KMS-11 (cell line): ENCODE results near the gene GTF2H1.

Experiments
- H2AFZ ChIP-seq: fragments of 200-600 bp; sonication (generic); 2 replicates; pipeline ENCODE4 v1.6.1; 2016; ENCODE audit warnings: antibody characterized with exemption, mixed run types, low read depth
- H3K27ac ChIP-seq: fragments of 200-600 bp; sonication (generic); 2 replicates; pipeline ENCODE4 v1.6.1; 2016; ENCODE audit warnings: mild to moderate bottlenecking, mixed run types
- H3K27me3 ChIP-seq: fragments of 200-600 bp; sonication (generic); 2 replicates; pipeline ENCODE4 v1.6.1; 2017; ENCODE audit warnings: mild to moderate bottlenecking, low read depth, mixed run types, moderate library complexity; ENCODE audit not compliant: insufficient read depth
- H3K36me3 ChIP-seq: fragments of 200-600 bp; sonication (generic); 2 replicates; pipeline ENCODE4 v1.6.1; 2017; ENCODE audit warnings: mild to moderate bottlenecking, mixed run types; ENCODE audit not compliant: insufficient read depth
- H3K4me1 ChIP-seq: fragments of 200-600 bp; sonication (generic); 2 replicates; pipeline ENCODE4 v1.6.1; 2016; ENCODE audit warnings: mild to moderate bottlenecking, low read depth, mixed run types; ENCODE audit not compliant: poor library complexity, severe bottlenecking
- H3K4me2 ChIP-seq: fragments of 200-600 bp; sonication (generic); 2 replicates; pipeline ENCODE4 v1.7.0; 2016; ENCODE audit warnings: mild to moderate bottlenecking, mixed run types
- H3K4me3 ChIP-seq: fragments of 200-600 bp; sonication (generic); IDR thresholded peaks from 2 replicates; pipeline ENCODE4 v1.6.1; 2017; ENCODE audit warnings: low read depth, low read length, mixed read lengths; ENCODE audit not compliant: insufficient read depth
- H3K79me2 ChIP-seq: fragments of 200-600 bp; sonication (generic); 2 replicates; pipeline ENCODE4 v1.6.1; 2016; ENCODE audit warnings: low read depth, mixed run types; ENCODE audit not compliant: insufficient read depth
- H3K9ac ChIP-seq: fragments of 200-600 bp; sonication (generic); 2 replicates; pipeline ENCODE4 v1.6.1; 2016; ENCODE audit warnings: mild to moderate bottlenecking, mixed run types
- H4K20me1 ChIP-seq: fragments of 200-600 bp; sonication (generic); 2 replicates; pipeline ENCODE4 v1.6.1; 2016; ENCODE audit warnings: mild to moderate bottlenecking, mixed run types; ENCODE audit not compliant: insufficient read depth
- CTCF ChIP-seq: fragments of 200-600 bp; sonication (generic); conservative IDR thresholded peaks from 2 replicates; pipeline ENCODE4 v1.6.1; 2017; ENCODE audit warnings: low read depth, mild to moderate bottlenecking, antibody characterized with exemption, low read length, moderate library complexity, mixed read lengths

Gene GTF2H1

GRCh38 chr11:18393581-18394274, 71.4 kb downstream of the GTF2H1 start:
- H3K27ac ChIP-seq = peak overlapping the region; percentile 95

GRCh38 chr11:18394275-18394927, 72.0 kb downstream of the GTF2H1 start, which contains the start of gene LDHA:
LDHA (plus strand) TSS chr11:18394563; CDS start chr11:18396843, 2,280 bp downstream.
- Histone ChIP-seq H3K4me1 (peaks cover 59% of the 10 kb centered on the region), H3K27ac (peak within 1 kb of the TSS; percentile 95), H3K9ac (peak within 1 kb of the TSS; percentile 97), H2AFZ (peak within 1 kb of the TSS; percentile 60; the same call in 1 of the 2 replicates), H4K20me1 (peaks cover 29% of the 10 kb centered on the region), H3K36me3 (peaks cover 25% of the 10 kb centered on the region), H3K27me3 (no peaks in the 10 kb centered on the region), H3K79me2 (peaks cover 47% of the 10 kb centered on the region), H3K4me2 (peak within 1 kb of the TSS; percentile 79), H3K4me3 (no peak within 1 kb of the TSS)
- TF ChIP-seq CTCF = no peak

More at GRCh38 chr11:18393581-18394274, 71.4 kb downstream of the GTF2H1 start:
- Histone ChIP-seq H3K9ac (peak overlapping the region; percentile 97), H3K4me2 (peak overlapping the region; percentile 79), H3K4me1 (peaks cover 59% of the 10 kb centered on the region), H3K36me3 (peaks cover 20% of the 10 kb centered on the region; the same call in 1 of the 2 replicates), H3K4me3 (no peak overlapping the region), H3K27me3 (no peaks in the 10 kb centered on the region), H4K20me1 (peaks cover 22% of the 10 kb centered on the region), H2AFZ (peak overlapping the region; percentile 60; the same call in 1 of the 2 replicates), H3K79me2 (peaks cover 40% of the 10 kb centered on the region)
- no peak for TF ChIP-seq CTCF

- H3K27me3 ChIP-seq = no peaks in the 10 kb centered on the region
- peak overlapping the region; percentile 97 for H3K9ac ChIP-seq
- H3K79me2 ChIP-seq = peaks cover 54% of the 10 kb centered on the region
- peaks cover 31% of the 10 kb centered on the region for H3K36me3 ChIP-seq
- H4K20me1 ChIP-seq = peaks cover 29% of the 10 kb centered on the region
- H3K4me2 ChIP-seq = peak overlapping the region; percentile 71
- H2AFZ ChIP-seq = no peak overlapping the region
- H3K4me3 ChIP-seq = no peak overlapping the region
- no peak for TF ChIP-seq CTCF
- peak overlapping the region; percentile 95 for H3K27ac ChIP-seq
- H3K4me1 ChIP-seq = peaks cover 57% of the 10 kb centered on the region
Observed at GRCh38 chr11:18394928-18395734, 72.8 kb downstream of the GTF2H1 start.

- Histone ChIP-seq H4K20me1 (peaks cover 34% of the 10 kb centered on the region), H3K9ac (peak overlapping the region; percentile 97), H3K27ac (peak overlapping the region; percentile 95), H3K4me1 (peaks cover 52% of the 10 kb centered on the region), H3K36me3 (peaks cover 37% of the 10 kb centered on the region), H2AFZ (no peak overlapping the region), H3K79me2 (peaks cover 61% of the 10 kb centered on the region), H3K4me3 (no peak overlapping the region), H3K27me3 (no peaks in the 10 kb centered on the region), H3K4me2 (peak overlapping the region; percentile 89)
- no peak for TF ChIP-seq CTCF
Observed at GRCh38 chr11:18395735-18396504, 73.6 kb downstream of the GTF2H1 start.
